ENCODE measurements around the gene SAT1. TPM values are rescaled to one million over a fixed set of nuclear protein-coding genes. Genes with fewer than 3 reads are reported as not detected.

SAT1 gene
- total RNA-seq, 2 donors from 2014 or later, result 483 to 493 TPM

GRCh38 chrX:23764188-23764984, 18.6 kb upstream of the SAT1 start:
- no peaks in the 10 kb centered on the region for H3K9me3 ChIP-seq
- ATAC-seq (no peak), DNase-seq (no peak)
- intact Hi-C loops (cut with DNase I), result no loop called here
- no peak overlapping the region for H3K4me3 ChIP-seq
- no peaks in the 10 kb centered on the region for H3K4me1 ChIP-seq
- H3K27ac ChIP-seq, result no peak overlapping the region
- WGBS, 2 donors, result 52 to 63% methylated on average over 3 to 4 of the region's 4 CpGs
- no peak for TF ChIP-seq POLR2A (IDR thresholded peaks at IDR 0.05)
- TF ChIP-seq, protein P1, sequence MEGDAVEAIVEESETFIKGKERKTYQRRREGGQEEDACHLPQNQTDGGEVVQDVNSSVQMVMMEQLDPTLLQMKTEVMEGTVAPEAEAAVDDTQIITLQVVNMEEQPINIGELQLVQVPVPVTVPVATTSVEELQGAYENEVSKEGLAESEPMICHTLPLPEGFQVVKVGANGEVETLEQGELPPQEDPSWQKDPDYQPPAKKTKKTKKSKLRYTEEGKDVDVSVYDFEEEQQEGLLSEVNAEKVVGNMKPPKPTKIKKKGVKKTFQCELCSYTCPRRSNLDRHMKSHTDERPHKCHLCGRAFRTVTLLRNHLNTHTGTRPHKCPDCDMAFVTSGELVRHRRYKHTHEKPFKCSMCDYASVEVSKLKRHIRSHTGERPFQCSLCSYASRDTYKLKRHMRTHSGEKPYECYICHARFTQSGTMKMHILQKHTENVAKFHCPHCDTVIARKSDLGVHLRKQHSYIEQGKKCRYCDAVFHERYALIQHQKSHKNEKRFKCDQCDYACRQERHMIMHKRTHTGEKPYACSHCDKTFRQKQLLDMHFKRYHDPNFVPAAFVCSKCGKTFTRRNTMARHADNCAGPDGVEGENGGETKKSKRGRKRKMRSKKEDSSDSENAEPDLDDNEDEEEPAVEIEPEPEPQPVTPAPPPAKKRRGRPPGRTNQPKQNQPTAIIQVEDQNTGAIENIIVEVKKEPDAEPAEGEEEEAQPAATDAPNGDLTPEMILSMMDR (IDR thresholded peaks at IDR 0.05), result no peak
- H3K27me3 ChIP-seq, result no peaks in the 10 kb centered on the region
- no peaks in the 10 kb centered on the region for H3K36me3 ChIP-seq (replicated peaks in 1 of 2; ENCODE audit: insufficient read depth in 1 of 2, low read depth in 2 of 2)

- DNase-seq (no peak), ATAC-seq (no peak)
- Histone ChIP-seq H3K27me3 (no peaks in the 10 kb centered on the region), H3K36me3 (replicated peaks in 1 of 2; ENCODE audit: insufficient read depth in 1 of 2, low read depth in 2 of 2) (no peaks in the 10 kb centered on the region), H3K4me1 (no peaks in the 10 kb centered on the region), H3K4me3 (no peak overlapping the region), H3K27ac (no peak overlapping the region), H3K9me3 (no peaks in the 10 kb centered on the region)
- intact Hi-C loops (cut with DNase I), result no loop called here
- WGBS, 2 donors, result 94 to 100% methylated on average over 4 to 5 of the region's 5 CpGs
- no peak for TF ChIP-seq POLR2A (IDR thresholded peaks at IDR 0.05)
- TF ChIP-seq, protein P1 (IDR thresholded peaks at IDR 0.05), result no peak
Measured at GRCh38 chrX:23765449-23765848, 17.5 kb upstream of the SAT1 start.

- no peaks in the 10 kb centered on the region for H3K4me1 ChIP-seq
- H3K36me3 ChIP-seq (replicated peaks in 1 of 2; ENCODE audit: insufficient read depth in 1 of 2, low read depth in 2 of 2), result no peaks in the 10 kb centered on the region
- no peak for TF ChIP-seq POLR2A (IDR thresholded peaks at IDR 0.05)
- TF ChIP-seq, protein P1 (IDR thresholded peaks at IDR 0.05), result no peak
- DNase-seq (no peak), ATAC-seq (no peak)
- intact Hi-C loops (cut with DNase I), result no loop called here
- H3K4me3 ChIP-seq, result no peak overlapping the region
- no peaks in the 10 kb centered on the region for H3K9me3 ChIP-seq
- H3K27ac ChIP-seq, result no peak overlapping the region
- H3K27me3 ChIP-seq, result no peaks in the 10 kb centered on the region
- WGBS, 2 donors, result 79% methylated on average over 7 of the region's 16 CpGs; no CpG with 5 or more reads in 1 of the 2 donors
Measured at GRCh38 chrX:23765868-23766267, 17.1 kb upstream of the SAT1 start.

GRCh38 chrX:23766650-23767551, 16.1 kb upstream of the SAT1 start:
- intact Hi-C loops (cut with DNase I), result no loop called here
- H3K4me3 ChIP-seq, result no peak overlapping the region
- H3K9me3 ChIP-seq, result no peaks in the 10 kb centered on the region
- H3K36me3 ChIP-seq (replicated peaks in 1 of 2; ENCODE audit: insufficient read depth in 1 of 2, low read depth in 2 of 2), result no peaks in the 10 kb centered on the region
- no peaks in the 10 kb centered on the region for H3K27me3 ChIP-seq
- peak in 1 of 4 donors; percentile 18 for DNase-seq
- H3K27ac ChIP-seq, result peak overlapping the region in 1 of 4 donors; percentile 57
- 44% methylated on average over 15 of the region's 28 CpGs; no CpG with 5 or more reads in 1 of the 2 donors for whole genome bisulfite sequencing, 2 donors
- H3K4me1 ChIP-seq, result no peaks in the 10 kb centered on the region
- TF ChIP-seq POLR2A (IDR thresholded peaks at IDR 0.05), result peak in 1 of 3 donors; percentile 37
- TF ChIP-seq, protein P1 (IDR thresholded peaks at IDR 0.05), result no peak
- peak; percentile 82 for ATAC-seq

Measured in body of pancreas (tissue), 4 donors.